ENCODE measurements around the gene C9orf85. TPM values are rescaled to one million over a fixed set of nuclear protein-coding genes. Genes with fewer than 3 reads are reported as not detected.
"Not testable (repeated sequence)": the region's sequence is repeated elsewhere in the genome, so short reads cannot be mapped to it uniquely, and the experiment has no call there.

C9orf85 gene
- total and polyA plus RNA-seq, 4 donors, result 16.2 to 22.4 (median 17.3) TPM

DNA sequence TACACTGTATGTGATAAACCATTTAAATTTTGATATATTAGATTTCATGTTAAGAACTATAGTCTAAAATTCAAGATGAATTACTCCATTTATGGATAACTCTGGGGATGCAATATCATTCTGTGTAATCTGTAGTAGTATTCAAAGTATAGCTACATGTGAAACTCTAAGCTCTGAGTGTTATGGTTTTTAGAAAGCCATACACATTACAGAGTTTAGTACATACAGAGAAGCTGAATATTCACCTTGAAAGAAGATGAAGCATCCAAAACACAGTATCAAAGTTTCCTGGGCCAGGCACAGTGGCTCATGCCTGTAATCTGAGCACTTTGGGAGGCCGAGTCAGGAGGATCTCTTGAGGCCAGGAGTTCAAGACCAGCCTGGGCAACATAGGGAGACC, 25.4 kb upstream of the C9orf85 start:
- Histone ChIP-seq H3K27me3 (ENCODE audit: control insufficient read depth, insufficient read depth, low read length) (no peaks in the 10 kb centered on the region), H3K4me3 (ENCODE audit: low read depth, low read length) (no peak overlapping the region), H3K9me3 (ENCODE audit: control insufficient read depth, insufficient read depth, low read length) (peaks cover 9% of the 10 kb centered on the region), H3K36me3 (ENCODE audit: control insufficient read depth, insufficient read depth, low read length) (no peaks in the 10 kb centered on the region), H3K4me1 (ENCODE audit: control insufficient read depth, insufficient read depth, low read length) (no peaks in the 10 kb centered on the region), H3K27ac (ENCODE audit: low read depth, low read length) (no peak overlapping the region)
- WGBS (ENCODE audit: insufficient coverage), result no CpG with 5 or more reads among the region's 1 CpG
- no peak for DNase-seq (ENCODE audit: low read depth in 4 of 6, low spot score in 6 of 6)

- Histone ChIP-seq H3K9me3 (ENCODE audit: control insufficient read depth, insufficient read depth, low read length) (peaks cover 9% of the 10 kb centered on the region), H3K27ac (ENCODE audit: low read depth, low read length) (no peak overlapping the region), H3K4me1 (ENCODE audit: control insufficient read depth, insufficient read depth, low read length) (no peaks in the 10 kb centered on the region), H3K36me3 (ENCODE audit: control insufficient read depth, insufficient read depth, low read length) (no peaks in the 10 kb centered on the region), H3K27me3 (ENCODE audit: control insufficient read depth, insufficient read depth, low read length) (no peaks in the 10 kb centered on the region), H3K4me3 (ENCODE audit: low read depth, low read length) (no peak overlapping the region)
- 91% methylated on average over 8 of the region's 10 CpGs for WGBS (ENCODE audit: insufficient coverage)
- DNase-seq (ENCODE audit: low read depth in 4 of 6, low spot score in 6 of 6), result no peak
Measured at GRCh38 chr9:71886541-71886940, 24.9 kb upstream of the C9orf85 start.

- Histone ChIP-seq H3K4me1 (ENCODE audit: control insufficient read depth, insufficient read depth, low read length) (no peaks in the 10 kb centered on the region), H3K9me3 (ENCODE audit: control insufficient read depth, insufficient read depth, low read length) (peaks cover 9% of the 10 kb centered on the region), H3K27ac (ENCODE audit: low read depth, low read length) (no peak overlapping the region), H3K27me3 (ENCODE audit: control insufficient read depth, insufficient read depth, low read length) (no peaks in the 10 kb centered on the region), H3K4me3 (ENCODE audit: low read depth, low read length) (no peak overlapping the region), H3K36me3 (ENCODE audit: control insufficient read depth, insufficient read depth, low read length) (no peaks in the 10 kb centered on the region)
- WGBS (ENCODE audit: insufficient coverage), result 46% methylated on average over 1 of the region's 1 CpG
- DNase-seq (ENCODE audit: low read depth in 4 of 6, low spot score in 6 of 6), result no peak
Measured at GRCh38 chr9:71887362-71887761, 24.1 kb upstream of the C9orf85 start.

GRCh38 chr9:71890042-71890679, 21.3 kb upstream of the C9orf85 start:
- Histone ChIP-seq H3K4me3 (ENCODE audit: low read depth, low read length) (no peak overlapping the region), H3K27ac (ENCODE audit: low read depth, low read length) (no peak overlapping the region)

DNA sequence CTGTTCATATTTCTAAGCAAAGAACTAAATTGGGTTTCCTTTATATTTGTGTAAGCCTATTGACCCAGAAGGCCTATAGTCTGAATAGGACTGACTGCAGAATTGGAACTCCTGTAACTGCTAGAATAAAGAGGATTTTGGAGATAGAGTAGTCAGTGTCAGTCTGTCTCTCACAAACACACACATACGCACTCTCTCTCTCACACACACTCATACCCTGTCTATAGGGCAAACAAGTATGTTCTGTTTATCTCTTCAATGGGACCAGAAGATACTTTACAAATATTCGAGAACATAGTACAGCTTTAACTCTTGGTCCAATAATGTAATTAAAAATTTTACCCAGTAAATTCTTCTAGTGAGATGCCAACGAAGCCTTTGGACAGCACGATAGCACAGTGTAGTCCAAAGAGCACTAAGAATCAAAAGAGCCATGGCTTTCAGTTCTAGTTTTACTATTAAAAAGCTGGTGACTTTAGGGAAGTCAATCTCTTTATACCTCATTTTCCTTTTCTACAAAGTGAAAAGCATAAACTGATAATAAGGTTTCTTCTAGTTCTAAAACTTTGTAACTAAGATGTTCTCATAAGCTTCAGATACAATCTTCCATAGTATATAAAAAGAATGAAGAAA, 19.8 kb upstream of the C9orf85 start:
- H3K4me1 ChIP-seq (ENCODE audit: control insufficient read depth, insufficient read depth, low read length), result no peaks in the 10 kb centered on the region
- WGBS (ENCODE audit: insufficient coverage), result no CpG with 5 or more reads among the region's 4 CpGs

More at GRCh38 chr9:71890042-71890679, 21.3 kb upstream of the C9orf85 start:
- Histone ChIP-seq H3K4me1 (ENCODE audit: control insufficient read depth, insufficient read depth, low read length) (no peaks in the 10 kb centered on the region), H3K9me3 (ENCODE audit: control insufficient read depth, insufficient read depth, low read length) (no peaks in the 10 kb centered on the region), H3K27me3 (ENCODE audit: control insufficient read depth, insufficient read depth, low read length) (no peaks in the 10 kb centered on the region), H3K36me3 (ENCODE audit: control insufficient read depth, insufficient read depth, low read length) (no peaks in the 10 kb centered on the region)
- DNase-seq (ENCODE audit: low read depth in 4 of 6, low spot score in 6 of 6), result no peak
- no CpG with 5 or more reads among the region's 3 CpGs for WGBS (ENCODE audit: insufficient coverage)

DNA sequence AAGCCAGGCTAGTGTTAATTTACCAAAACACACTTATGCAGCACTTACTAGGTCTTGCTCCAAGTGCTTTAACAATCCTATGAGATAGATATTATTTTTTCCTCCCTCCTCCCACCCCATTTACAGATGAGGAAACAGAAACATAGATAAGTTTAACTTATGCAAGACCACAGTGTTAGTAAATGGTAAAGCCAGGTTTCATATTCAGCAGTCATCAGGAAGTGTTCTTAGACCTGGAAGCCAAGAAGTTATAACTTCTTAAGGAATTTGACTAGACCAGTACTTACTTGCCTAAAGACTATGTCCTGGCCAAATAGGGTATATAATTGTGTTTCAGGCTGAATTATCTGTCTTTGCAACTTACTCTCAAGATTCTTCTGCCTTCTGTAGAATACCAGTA, 16.3 kb upstream of the C9orf85 start:
- no peaks in the 10 kb centered on the region for H3K4me1 ChIP-seq (ENCODE audit: control insufficient read depth, insufficient read depth, low read length)
- H3K27ac ChIP-seq (ENCODE audit: low read depth, low read length), result no peak overlapping the region
- no peaks in the 10 kb centered on the region for H3K36me3 ChIP-seq (ENCODE audit: control insufficient read depth, insufficient read depth, low read length)
- no peaks in the 10 kb centered on the region for H3K27me3 ChIP-seq (ENCODE audit: control insufficient read depth, insufficient read depth, low read length)
- no peak overlapping the region for H3K4me3 ChIP-seq (ENCODE audit: low read depth, low read length)
- DNase-seq (ENCODE audit: low read depth in 4 of 6, low spot score in 6 of 6), result no peak
- no peaks in the 10 kb centered on the region for H3K9me3 ChIP-seq (ENCODE audit: control insufficient read depth, insufficient read depth, low read length)

More for the DNA sequence above, 19.8 kb upstream of the C9orf85 start:
- Histone ChIP-seq H3K27me3 (ENCODE audit: control insufficient read depth, insufficient read depth, low read length) (no peaks in the 10 kb centered on the region), H3K4me3 (ENCODE audit: low read depth, low read length) (no peak overlapping the region), H3K27ac (ENCODE audit: low read depth, low read length) (no peak overlapping the region), H3K9me3 (ENCODE audit: control insufficient read depth, insufficient read depth, low read length) (no peaks in the 10 kb centered on the region), H3K36me3 (ENCODE audit: control insufficient read depth, insufficient read depth, low read length) (no peaks in the 10 kb centered on the region)
- DNase-seq (ENCODE audit: low read depth in 4 of 6, low spot score in 6 of 6), result no peak

DNA sequence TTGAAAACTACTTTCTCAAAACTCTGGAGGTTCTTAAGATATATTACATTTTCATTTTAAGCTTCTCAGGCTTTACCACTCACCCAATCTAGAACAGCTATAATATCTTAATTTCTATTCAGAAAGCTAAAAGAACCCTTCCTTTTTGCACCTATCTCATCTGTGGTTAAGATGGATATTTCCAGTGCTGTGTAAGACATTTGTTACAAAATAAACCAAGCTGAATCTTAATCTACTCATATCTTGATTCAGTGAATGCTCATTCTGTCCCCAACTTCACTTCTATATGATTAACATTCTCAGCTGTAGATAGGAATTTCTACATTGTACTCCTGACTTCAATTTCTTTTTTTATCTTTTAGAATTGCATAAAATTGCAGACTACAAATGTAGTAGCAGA, 15.5 kb upstream of the C9orf85 start:
- Histone ChIP-seq H3K4me1 (ENCODE audit: control insufficient read depth, insufficient read depth, low read length) (no peaks in the 10 kb centered on the region), H3K27me3 (ENCODE audit: control insufficient read depth, insufficient read depth, low read length) (no peaks in the 10 kb centered on the region), H3K27ac (ENCODE audit: low read depth, low read length) (no peak overlapping the region), H3K36me3 (ENCODE audit: control insufficient read depth, insufficient read depth, low read length) (no peaks in the 10 kb centered on the region), H3K4me3 (ENCODE audit: low read depth, low read length) (no peak overlapping the region), H3K9me3 (ENCODE audit: control insufficient read depth, insufficient read depth, low read length) (no peaks in the 10 kb centered on the region)
- DNase-seq (ENCODE audit: low read depth in 4 of 6, low spot score in 6 of 6), result no peak

- Histone ChIP-seq H3K27ac (ENCODE audit: low read depth, low read length) (no peak overlapping the region), H3K27me3 (ENCODE audit: control insufficient read depth, insufficient read depth, low read length) (no peaks in the 10 kb centered on the region), H3K36me3 (ENCODE audit: control insufficient read depth, insufficient read depth, low read length) (no peaks in the 10 kb centered on the region), H3K4me3 (ENCODE audit: low read depth, low read length) (no peak overlapping the region), H3K4me1 (ENCODE audit: control insufficient read depth, insufficient read depth, low read length) (no peaks in the 10 kb centered on the region), H3K9me3 (ENCODE audit: control insufficient read depth, insufficient read depth, low read length) (no peaks in the 10 kb centered on the region)
- no peak for DNase-seq (ENCODE audit: low read depth in 4 of 6, low spot score in 6 of 6)
Measured at GRCh38 chr9:71896761-71897160, 14.7 kb upstream of the C9orf85 start.

DNA sequence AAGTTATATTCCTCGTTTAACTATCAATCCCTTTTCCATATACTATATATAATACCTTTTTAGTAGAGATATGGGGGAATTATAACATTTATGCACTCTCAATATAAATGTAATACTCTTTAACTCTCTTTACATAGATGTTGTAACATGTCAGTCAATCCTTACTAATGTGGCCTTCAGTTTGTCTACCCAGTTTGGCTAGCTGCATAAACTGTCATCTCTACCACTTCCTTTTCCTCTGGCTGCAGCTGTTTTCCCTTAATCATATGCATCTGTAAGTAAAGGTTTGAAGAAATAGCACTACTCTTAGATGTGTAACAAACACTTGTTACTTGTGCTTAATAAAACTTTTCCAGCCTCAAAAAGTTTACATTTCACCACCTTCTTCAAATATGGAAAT, 13.9 kb upstream of the C9orf85 start:
- WGBS (ENCODE audit: insufficient coverage), result no CpG with 5 or more reads among the region's 1 CpG
- DNase-seq (ENCODE audit: low read depth in 4 of 6, low spot score in 6 of 6), result no peak
- H3K9me3 ChIP-seq (ENCODE audit: control insufficient read depth, insufficient read depth, low read length), result no peaks in the 10 kb centered on the region

DNA sequence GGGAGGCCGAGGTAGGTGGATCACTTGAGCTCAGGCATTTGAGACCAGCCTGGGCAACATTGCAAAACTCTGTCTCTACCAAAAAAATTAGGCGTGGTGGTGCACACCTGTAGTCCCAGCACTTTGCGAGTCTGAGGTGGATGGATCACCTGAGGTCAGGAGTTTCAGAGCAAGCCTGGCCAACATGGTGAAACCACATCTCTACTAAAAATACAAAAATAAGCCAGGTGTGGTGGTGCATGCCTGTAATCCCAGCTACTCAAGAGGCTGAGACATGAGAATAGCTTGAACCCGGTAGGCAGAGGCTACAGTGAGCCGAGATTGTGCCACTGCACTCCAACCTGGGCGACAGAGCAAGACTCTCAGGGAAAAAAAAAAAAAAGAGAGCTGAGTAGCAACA, 12.7 kb upstream of the C9orf85 start:
- not testable (repeated sequence) for H3K27ac ChIP-seq (ENCODE audit: low read depth, low read length); H3K4me1 ChIP-seq (ENCODE audit: control insufficient read depth, insufficient read depth, low read length); H3K36me3 ChIP-seq (ENCODE audit: control insufficient read depth, insufficient read depth, low read length); DNase-seq (ENCODE audit: low read depth in 4 of 6, low spot score in 6 of 6); H3K4me3 ChIP-seq (ENCODE audit: low read depth, low read length); H3K9me3 ChIP-seq (ENCODE audit: control insufficient read depth, insufficient read depth, low read length); H3K27me3 ChIP-seq (ENCODE audit: control insufficient read depth, insufficient read depth, low read length)
- WGBS (ENCODE audit: insufficient coverage), result 95% methylated on average over 4 of the region's 6 CpGs

More for the DNA sequence above, 13.9 kb upstream of the C9orf85 start:
- Histone ChIP-seq H3K27ac (ENCODE audit: low read depth, low read length) (no peak overlapping the region), H3K4me1 (ENCODE audit: control insufficient read depth, insufficient read depth, low read length) (no peaks in the 10 kb centered on the region), H3K27me3 (ENCODE audit: control insufficient read depth, insufficient read depth, low read length) (no peaks in the 10 kb centered on the region), H3K4me3 (ENCODE audit: low read depth, low read length) (no peak overlapping the region), H3K36me3 (ENCODE audit: control insufficient read depth, insufficient read depth, low read length) (no peaks in the 10 kb centered on the region)
